B cell (primary cell): ENCODE measurements around the gene HK3.

ENCODE experiments used
- CTCF ChIP-seq: fragments of 200-600 bp; IDR thresholded peaks from one replicate; pipeline ENCODE4 v1.8.0; 2022; ENCODE audit warnings: antibody characterized with exemption, mild to moderate bottlenecking
- EZH2 ChIP-seq: IDR thresholded peaks from 2 replicates; pipeline ENCODE4 v1.6.1; 2012; ENCODE audit warnings: borderline replicate concordance, low read depth, mild to moderate bottlenecking, moderate library complexity, low read length; ENCODE audit not compliant: insufficient read depth, poor library complexity, severe bottlenecking

- TF ChIP-seq CTCF (no peak), EZH2 (no peak)
These were observed 55.5 kb downstream of the HK3 start for GRCh38 chr5:176843673-176844072.
